ENCODE data around the gene RBM8A. TPM values are rescaled to one million over a fixed set of nuclear protein-coding genes. Genes with fewer than 3 reads are reported as not detected.

RBM8A gene
- total RNA-seq, 4 donors from 2014 or later, result 118 to 226 (median 146) TPM

DNA sequence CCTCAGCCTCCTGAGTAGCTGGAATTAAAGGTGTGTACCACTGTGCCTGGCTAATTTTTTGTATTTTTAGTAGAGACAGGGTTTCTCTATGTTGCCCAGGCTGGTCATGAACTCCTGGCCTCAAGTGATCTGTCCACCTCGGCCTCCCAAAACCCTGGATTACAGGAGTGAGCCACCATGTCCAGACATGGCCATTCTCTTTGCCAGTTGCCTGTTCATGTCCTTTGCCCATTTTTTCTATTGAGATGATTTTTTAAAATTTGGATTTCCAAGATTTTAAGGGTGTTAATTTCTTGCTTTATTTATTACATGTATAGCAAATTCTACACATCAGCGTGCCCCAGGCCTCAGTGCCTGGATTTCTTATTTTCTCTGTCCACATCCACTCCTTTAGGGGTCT, 40.0 kb upstream of the RBM8A start:
- peaks cover 0 to 13% of the 10 kb centered on the region in 2 donors for H3K4me1 ChIP-seq
- intact Hi-C loops (cut with DNase I; ENCODE audit: low total_unique reads), result no loop called here
- no peak for DNase-seq

DNA sequence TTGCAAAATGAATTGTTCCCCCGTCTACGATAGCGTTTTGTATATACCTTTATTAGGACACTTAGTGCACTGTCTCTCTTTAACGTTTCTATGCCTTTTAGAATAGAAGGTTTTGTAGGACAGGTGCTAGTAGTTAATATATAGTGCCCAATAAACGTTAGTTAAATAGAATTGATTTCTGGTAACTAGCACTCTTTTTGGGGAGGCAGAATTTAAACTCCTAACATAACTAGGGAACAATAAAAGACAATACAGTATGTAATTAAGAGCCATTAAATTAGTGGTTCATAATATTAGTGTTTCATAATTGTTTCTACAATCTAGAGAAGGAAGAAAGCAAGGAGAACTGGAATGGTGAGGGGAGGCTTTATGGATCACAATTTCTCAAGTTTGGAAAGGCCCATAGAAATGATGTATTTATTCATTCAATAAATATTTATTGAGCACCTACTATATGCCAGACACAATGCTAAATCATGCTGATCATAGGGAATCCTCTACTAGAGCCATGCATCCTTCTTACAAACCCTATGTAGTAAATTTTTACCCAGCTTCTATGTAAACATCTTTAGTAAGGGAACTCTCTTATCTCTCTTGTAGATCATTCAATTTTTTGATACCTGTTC, 37.9 kb upstream of the RBM8A start:
- Histone ChIP-seq H3K36me3 (no peaks in the 10 kb centered on the region), H3K27me3 (no peaks in the 10 kb centered on the region), H3K9me3 (no peaks in the 10 kb centered on the region), H3K4me1 (peaks cover 0 to 13% of the 10 kb centered on the region in 2 donors), H3K27ac (peak overlapping the region; percentile 86 to 93), H3K4me3 (peak overlapping the region; percentile 55 to 61)
- no peak for TF ChIP-seq POLR2A (IDR thresholded peaks at IDR 0.05)
- TF ChIP-seq, protein P1, sequence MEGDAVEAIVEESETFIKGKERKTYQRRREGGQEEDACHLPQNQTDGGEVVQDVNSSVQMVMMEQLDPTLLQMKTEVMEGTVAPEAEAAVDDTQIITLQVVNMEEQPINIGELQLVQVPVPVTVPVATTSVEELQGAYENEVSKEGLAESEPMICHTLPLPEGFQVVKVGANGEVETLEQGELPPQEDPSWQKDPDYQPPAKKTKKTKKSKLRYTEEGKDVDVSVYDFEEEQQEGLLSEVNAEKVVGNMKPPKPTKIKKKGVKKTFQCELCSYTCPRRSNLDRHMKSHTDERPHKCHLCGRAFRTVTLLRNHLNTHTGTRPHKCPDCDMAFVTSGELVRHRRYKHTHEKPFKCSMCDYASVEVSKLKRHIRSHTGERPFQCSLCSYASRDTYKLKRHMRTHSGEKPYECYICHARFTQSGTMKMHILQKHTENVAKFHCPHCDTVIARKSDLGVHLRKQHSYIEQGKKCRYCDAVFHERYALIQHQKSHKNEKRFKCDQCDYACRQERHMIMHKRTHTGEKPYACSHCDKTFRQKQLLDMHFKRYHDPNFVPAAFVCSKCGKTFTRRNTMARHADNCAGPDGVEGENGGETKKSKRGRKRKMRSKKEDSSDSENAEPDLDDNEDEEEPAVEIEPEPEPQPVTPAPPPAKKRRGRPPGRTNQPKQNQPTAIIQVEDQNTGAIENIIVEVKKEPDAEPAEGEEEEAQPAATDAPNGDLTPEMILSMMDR (IDR thresholded peaks at IDR 0.05), result no peak
- intact Hi-C loops (cut with DNase I; ENCODE audit: low total_unique reads), result no loop called here
- no peak for DNase-seq

More for the DNA sequence above, 40.0 kb upstream of the RBM8A start:
- no peaks in the 10 kb centered on the region for H3K36me3 ChIP-seq
- H3K27ac ChIP-seq, result no peak overlapping the region
- no peak for TF ChIP-seq POLR2A (IDR thresholded peaks at IDR 0.05)
- TF ChIP-seq, protein P1 (IDR thresholded peaks at IDR 0.05), result no peak
- no peaks in the 10 kb centered on the region for H3K27me3 ChIP-seq
- H3K9me3 ChIP-seq, result no peaks in the 10 kb centered on the region
- H3K4me3 ChIP-seq, result no peak overlapping the region

DNA sequence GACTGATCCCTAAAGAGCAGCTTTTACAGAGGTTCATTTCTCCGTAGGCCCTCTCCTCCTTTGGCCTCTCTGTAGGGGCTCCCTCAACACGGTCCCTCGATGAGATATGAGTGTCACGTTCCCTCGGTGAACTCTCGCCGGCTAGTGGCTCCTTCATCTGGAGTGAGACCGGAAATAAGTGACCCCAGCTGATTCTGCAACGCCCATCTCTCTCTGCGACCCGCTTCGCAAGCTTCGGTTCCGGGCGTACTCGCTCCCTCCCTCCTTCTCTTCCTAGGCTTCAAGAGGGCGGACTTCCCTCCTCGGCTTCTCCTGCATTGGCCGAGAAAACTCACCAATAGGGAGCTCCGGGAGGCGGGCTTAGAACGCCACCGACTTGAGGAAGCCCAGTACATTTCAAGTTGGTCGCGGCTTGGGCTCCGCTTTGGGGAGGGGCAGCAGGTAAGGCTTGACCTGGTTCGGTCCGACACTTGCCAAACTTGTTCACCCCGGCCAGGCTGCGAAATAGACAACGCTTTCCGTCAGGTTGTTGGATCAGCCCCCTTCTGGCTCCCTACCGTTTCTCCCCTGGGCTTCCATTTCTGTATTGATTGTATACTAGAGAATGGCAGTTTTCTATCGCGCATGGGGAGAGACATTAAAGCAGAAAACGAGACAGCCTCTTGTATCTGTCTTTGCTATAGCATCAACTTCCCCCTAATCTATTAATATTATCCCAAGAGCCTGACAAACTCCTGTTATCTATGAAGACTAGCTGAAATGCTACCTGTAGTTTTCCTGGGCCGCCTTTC, 37.2 kb upstream of the RBM8A start, which contains the start of the genes ANKRD34A and POLR3GL:
Gene ANKRD34A (minus strand): TSS at position 248 of the 791 bp plus-strand sequence. CDS start 2,816 bp downstream, outside the sequence.
Gene POLR3GL (plus strand): TSS at position 363 of the 791 bp plus-strand sequence. CDS start 10,176 bp downstream, outside the sequence.
- H3K36me3 ChIP-seq, result no peaks in the 10 kb centered on the region
- DNase-seq, result peak; percentile 94 to 98
- TF ChIP-seq, protein P1 (IDR thresholded peaks at IDR 0.05), result peak in 2 of 4 experiments; percentile 18 to 28
- TF ChIP-seq POLR2A (IDR thresholded peaks at IDR 0.05), result peak; percentile 94 to 99
- H3K9me3 ChIP-seq, result no peaks in the 10 kb centered on the region
- peak within 1 kb of the TSS; percentile 55 to 61 for H3K4me3 ChIP-seq
- peaks cover 0 to 13% of the 10 kb centered on the region in 2 donors for H3K4me1 ChIP-seq
- peak within 1 kb of the TSS; percentile 86 to 93 for H3K27ac ChIP-seq
- intact Hi-C loops (cut with DNase I; ENCODE audit: low total_unique reads), result no loop called here
- H3K27me3 ChIP-seq, result no peaks in the 10 kb centered on the region

DNA sequence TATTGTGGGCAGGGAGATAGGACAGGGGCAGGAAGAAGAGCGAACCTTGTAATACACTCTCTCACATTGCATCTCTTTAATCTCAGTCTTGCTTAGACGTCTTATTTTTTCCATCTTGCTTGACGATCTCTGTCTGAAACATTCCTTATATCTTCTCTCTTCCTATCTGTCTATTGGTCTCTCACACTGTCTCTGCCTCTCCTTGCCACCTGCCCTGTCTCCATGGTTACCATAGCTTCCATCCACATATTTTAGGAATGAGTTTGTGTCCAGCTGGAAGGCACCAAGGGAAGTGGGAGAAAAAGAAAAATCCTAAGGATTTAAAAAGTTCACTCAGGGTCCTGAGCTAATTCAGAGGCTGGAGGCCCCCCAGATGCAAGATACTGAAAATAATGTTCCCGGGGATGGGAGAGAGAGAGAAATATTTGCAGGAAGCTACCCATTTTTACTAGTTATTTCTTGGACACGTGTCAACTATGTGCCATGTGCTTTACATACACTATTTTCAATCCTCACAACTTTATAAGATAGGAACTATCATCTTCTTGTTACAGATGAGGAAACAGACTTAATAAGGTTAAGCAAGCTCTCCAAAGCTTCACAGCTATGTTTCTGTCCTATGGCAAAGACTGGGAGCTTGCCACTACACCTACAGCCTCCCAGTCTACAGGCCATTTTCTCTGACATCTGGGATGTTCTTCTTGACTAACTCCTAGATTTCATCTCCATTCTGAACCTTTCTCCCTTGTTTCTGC, 36.2 kb upstream of the RBM8A start:
- no peak for DNase-seq
- TF ChIP-seq, protein P1 (IDR thresholded peaks at IDR 0.05), result no peak
- no peak for TF ChIP-seq POLR2A (IDR thresholded peaks at IDR 0.05)
- intact Hi-C loops (cut with DNase I; ENCODE audit: low total_unique reads), result no loop called here
- Histone ChIP-seq H3K4me1 (peaks cover 0 to 13% of the 10 kb centered on the region in 2 donors), H3K9me3 (no peaks in the 10 kb centered on the region), H3K4me3 (peak overlapping the region; percentile 55 to 61), H3K36me3 (no peaks in the 10 kb centered on the region), H3K27ac (peak overlapping the region; percentile 86 to 93), H3K27me3 (no peaks in the 10 kb centered on the region)

Data from uterus (tissue), 4 donors.